ENCODE data around the gene CCDC57.

Gene CCDC57

GRCh38 chr17:82087961-82088837 lies 124.4 kb downstream of the CCDC57 start:
- no peak overlapping the region for H3K9ac ChIP-seq (ENCODE audit: low read length)
- H3K36me3 ChIP-seq (ENCODE audit: low read length): no peaks in the 10 kb centered on the region
- H4K20me1 ChIP-seq (ENCODE audit: low read depth, low read length): no peaks in the 10 kb centered on the region

DNA sequence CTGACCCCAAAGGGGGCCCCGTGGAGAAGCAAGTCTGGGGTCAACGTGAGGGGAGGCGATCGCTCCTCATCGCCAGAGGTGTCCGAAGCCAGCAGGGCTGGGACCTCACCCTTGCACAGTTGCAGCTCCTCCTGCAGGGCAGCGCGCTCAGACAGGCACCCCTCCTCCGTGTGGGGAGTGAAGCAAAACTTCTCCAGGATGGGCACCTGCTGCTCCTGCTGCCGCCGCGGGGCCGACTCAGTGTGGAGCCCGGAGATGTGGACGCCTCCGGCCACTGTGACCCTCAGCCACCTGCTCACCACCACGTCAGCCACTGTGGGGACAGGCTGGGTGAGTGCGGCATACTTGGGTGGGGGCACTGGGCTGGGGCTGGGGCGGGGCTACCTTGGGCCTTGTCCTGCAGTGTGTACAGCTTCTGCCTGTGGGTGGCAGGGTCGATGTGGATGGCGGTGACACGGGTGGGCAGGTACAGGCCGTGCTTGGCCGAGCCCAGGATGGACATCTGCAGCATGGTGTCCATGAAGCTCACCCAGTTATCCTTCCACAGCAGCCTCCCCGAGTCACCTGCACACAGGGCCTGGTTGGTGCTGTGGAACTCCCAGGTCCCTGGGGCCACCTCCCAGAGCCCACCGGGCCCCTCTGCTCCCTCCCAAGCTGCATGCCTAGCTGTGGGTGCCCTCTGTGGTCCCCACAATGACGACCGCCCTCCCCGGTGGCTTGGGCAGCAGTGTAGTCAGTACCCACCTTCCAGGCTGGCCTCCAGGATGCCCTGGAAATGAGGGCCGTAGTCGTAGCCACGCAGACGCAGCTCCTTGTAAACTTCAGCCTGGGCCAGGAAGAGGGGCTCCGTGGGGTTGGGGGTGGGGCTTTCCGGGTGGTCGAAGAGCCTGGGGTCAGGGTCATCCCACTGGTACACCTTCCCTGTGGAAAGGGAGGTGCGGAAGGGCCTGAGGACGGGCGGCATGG lies 125.4 kb downstream of the CCDC57 start:
- H4K20me1 ChIP-seq (ENCODE audit: low read depth, low read length): no peaks in the 10 kb centered on the region
- H3K4me3 ChIP-seq (ENCODE audit: insufficient read depth, low read length, poor library complexity, severe bottlenecking): no peak overlapping the region
- no peak overlapping the region for H2AFZ ChIP-seq (ENCODE audit: low read depth, low read length, severe bottlenecking)
- no peak for TF ChIP-seq EZH2phosphoT487 (conservative IDR thresholded peaks at IDR 0.05; ENCODE audit: low read length)
- TF ChIP-seq, protein P1, sequence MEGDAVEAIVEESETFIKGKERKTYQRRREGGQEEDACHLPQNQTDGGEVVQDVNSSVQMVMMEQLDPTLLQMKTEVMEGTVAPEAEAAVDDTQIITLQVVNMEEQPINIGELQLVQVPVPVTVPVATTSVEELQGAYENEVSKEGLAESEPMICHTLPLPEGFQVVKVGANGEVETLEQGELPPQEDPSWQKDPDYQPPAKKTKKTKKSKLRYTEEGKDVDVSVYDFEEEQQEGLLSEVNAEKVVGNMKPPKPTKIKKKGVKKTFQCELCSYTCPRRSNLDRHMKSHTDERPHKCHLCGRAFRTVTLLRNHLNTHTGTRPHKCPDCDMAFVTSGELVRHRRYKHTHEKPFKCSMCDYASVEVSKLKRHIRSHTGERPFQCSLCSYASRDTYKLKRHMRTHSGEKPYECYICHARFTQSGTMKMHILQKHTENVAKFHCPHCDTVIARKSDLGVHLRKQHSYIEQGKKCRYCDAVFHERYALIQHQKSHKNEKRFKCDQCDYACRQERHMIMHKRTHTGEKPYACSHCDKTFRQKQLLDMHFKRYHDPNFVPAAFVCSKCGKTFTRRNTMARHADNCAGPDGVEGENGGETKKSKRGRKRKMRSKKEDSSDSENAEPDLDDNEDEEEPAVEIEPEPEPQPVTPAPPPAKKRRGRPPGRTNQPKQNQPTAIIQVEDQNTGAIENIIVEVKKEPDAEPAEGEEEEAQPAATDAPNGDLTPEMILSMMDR (IDR thresholded peaks at IDR 0.05; ENCODE audit: insufficient read depth, low read length, poor library complexity, severe bottlenecking): no peak
- H3K9me2 ChIP-seq (replicated peaks; ENCODE audit: insufficient read depth, low read length): no peaks in the 10 kb centered on the region
- H3K9me3 ChIP-seq (ENCODE audit: insufficient read depth, low read length): no peaks in the 10 kb centered on the region
- H3K27ac ChIP-seq (ENCODE audit: low read depth, low read length): no peak overlapping the region
- H3K36me3 ChIP-seq (ENCODE audit: low read length): no peaks in the 10 kb centered on the region
- H3K27me3 ChIP-seq (ENCODE audit: low read length): no peaks in the 10 kb centered on the region
- H3K4me2 ChIP-seq (ENCODE audit: low read depth, low read length, poor library complexity, severe bottlenecking): no peak overlapping the region
- H3F3A ChIP-seq (ENCODE audit: insufficient read depth): no peaks in the 10 kb centered on the region
- H3K9ac ChIP-seq (ENCODE audit: low read length): no peak overlapping the region
- no peaks in the 10 kb centered on the region for H3K79me2 ChIP-seq (ENCODE audit: insufficient read depth, low read length)

More at GRCh38 chr17:82087961-82088837, 124.4 kb downstream of the CCDC57 start:
- Histone ChIP-seq H2AFZ (ENCODE audit: low read depth, low read length, severe bottlenecking) (no peak overlapping the region), H3K9me3 (ENCODE audit: insufficient read depth, low read length) (no peaks in the 10 kb centered on the region), H3F3A (ENCODE audit: insufficient read depth) (no peaks in the 10 kb centered on the region), H3K79me2 (ENCODE audit: insufficient read depth, low read length) (no peaks in the 10 kb centered on the region), H3K4me2 (ENCODE audit: low read depth, low read length, poor library complexity, severe bottlenecking) (no peak overlapping the region), H3K9me2 (replicated peaks; ENCODE audit: insufficient read depth, low read length) (no peaks in the 10 kb centered on the region), H3K27me3 (ENCODE audit: low read length) (no peaks in the 10 kb centered on the region), H3K27ac (ENCODE audit: low read depth, low read length) (no peak overlapping the region), H3K4me3 (ENCODE audit: insufficient read depth, low read length, poor library complexity, severe bottlenecking) (no peak overlapping the region)
- TF ChIP-seq EZH2phosphoT487 (conservative IDR thresholded peaks at IDR 0.05; ENCODE audit: low read length): no peak

GRCh38 chr17:82085931-82086764 lies 126.5 kb downstream of the CCDC57 start:
- no peak overlapping the region for H3K4me2 ChIP-seq (ENCODE audit: low read depth, low read length, poor library complexity, severe bottlenecking)
- no peak overlapping the region for H3K4me3 ChIP-seq (ENCODE audit: insufficient read depth, low read length, poor library complexity, severe bottlenecking)
- no peaks in the 10 kb centered on the region for H3K27me3 ChIP-seq (ENCODE audit: low read length)
- no peak overlapping the region for H3K27ac ChIP-seq (ENCODE audit: low read depth, low read length)
- no peaks in the 10 kb centered on the region for H3K9me3 ChIP-seq (ENCODE audit: insufficient read depth, low read length)
- no peak overlapping the region for H2AFZ ChIP-seq (ENCODE audit: low read depth, low read length, severe bottlenecking)
- no peaks in the 10 kb centered on the region for H3K36me3 ChIP-seq (ENCODE audit: low read length)
- no peak overlapping the region for H3K9ac ChIP-seq (ENCODE audit: low read length)
- H3K79me2 ChIP-seq (ENCODE audit: insufficient read depth, low read length): no peaks in the 10 kb centered on the region
- TF ChIP-seq, protein P1 (IDR thresholded peaks at IDR 0.05; ENCODE audit: insufficient read depth, low read length, poor library complexity, severe bottlenecking): no peak
- no peak for TF ChIP-seq EZH2phosphoT487 (conservative IDR thresholded peaks at IDR 0.05; ENCODE audit: low read length)
- H3K9me2 ChIP-seq (replicated peaks; ENCODE audit: insufficient read depth, low read length): no peaks in the 10 kb centered on the region
- H4K20me1 ChIP-seq (ENCODE audit: low read depth, low read length): no peaks in the 10 kb centered on the region
- H3F3A ChIP-seq (ENCODE audit: insufficient read depth): no peaks in the 10 kb centered on the region

Measured in SU-DHL-6 (cell line).